Liver (tissue), 9 donors: ENCODE results near the gene PRPF40A. TPM values are rescaled to one million over a fixed set of nuclear protein-coding genes. Genes with fewer than 3 reads are reported as not detected.

ENCODE experiments used
- DNase-seq: peaks from one replicate; pipeline ENCODE4 v3.0.0-alpha.2; 2017; ENCODE audit warnings: low spot score
- H3K27ac ChIP-seq, 2 donors: one replicate each; pipeline ENCODE4 v1.7.0; 2013; ENCODE audit warnings: inconsistent platforms in 2 of 2, low read length in 2 of 2, control low read depth in 1 of 2, low read depth in 1 of 2, mild to moderate bottlenecking in 1 of 2
- H3K27me3 ChIP-seq, 4 donors: one replicate each; pipeline versions ENCODE4 v1.6.1 to v1.7.0; 2013; ENCODE audit warnings: low read length in 3 of 4, inconsistent platforms in 1 of 4, mild to moderate bottlenecking in 1 of 4, moderate library complexity in 1 of 4; ENCODE audit not compliant: control insufficient read depth in 4 of 4, insufficient read depth in 4 of 4
- H3K36me3 ChIP-seq, 4 donors: one replicate each; pipeline versions ENCODE4 v1.6.1 to v1.7.0; 2013; ENCODE audit warnings: low read length in 3 of 4, mild to moderate bottlenecking in 3 of 4, low read depth in 1 of 4, moderate library complexity in 1 of 4; ENCODE audit not compliant: control insufficient read depth in 4 of 4, insufficient read depth in 3 of 4
- H3K4me1 ChIP-seq, 4 donors: one replicate each; pipeline versions ENCODE4 v1.6.1 to v1.7.0; 2013; ENCODE audit warnings: low read length in 3 of 4, mild to moderate bottlenecking in 3 of 4, moderate library complexity in 1 of 4; ENCODE audit not compliant: control insufficient read depth in 4 of 4, insufficient read depth in 4 of 4
- H3K4me3 ChIP-seq, 3 donors: one replicate each; pipeline versions ENCODE4 v1.6.1 to v1.7.0; 2013; ENCODE audit warnings: low read length in 3 of 3, control low read depth in 1 of 3, low read depth in 1 of 3, mild to moderate bottlenecking in 1 of 3
- H3K9ac ChIP-seq, 2 donors: one replicate each; pipeline ENCODE4 v1.7.0; 2013; ENCODE audit warnings: low read length in 2 of 2, mild to moderate bottlenecking in 2 of 2, moderate library complexity in 2 of 2, control low read depth in 1 of 2, low read depth in 1 of 2
- H3K9me3 ChIP-seq, 4 donors: one replicate each; pipeline versions ENCODE4 v1.6.1 to v1.7.0; 2013; ENCODE audit warnings: low read length in 3 of 4; ENCODE audit not compliant: control insufficient read depth in 4 of 4
- ATF3 ChIP-seq: IDR thresholded peaks from 2 replicates; pipeline ENCODE4 v1.6.1; 2016; ENCODE audit warnings: antibody characterized with exemption
- CTCF ChIP-seq: fragments of 150-350 bp; IDR thresholded peaks from 2 replicates; pipeline ENCODE4 v1.5.1; 2017; ENCODE audit warnings: improper control_type of control experiment, low read depth, low read length; ENCODE audit not compliant: missing input control
- EGR1 ChIP-seq, 2 donors: IDR thresholded peaks; 2 replicates each; pipeline ENCODE4 v1.6.1; 2016 to 2018; ENCODE audit warnings: antibody characterized with exemption in 2 of 2, low read depth in 2 of 2
- FOXA1 ChIP-seq: IDR thresholded peaks from 2 replicates; pipeline ENCODE4 v1.6.1; 2016; ENCODE audit warnings: antibody characterized with exemption
- FOXA2 ChIP-seq: IDR thresholded peaks from 2 replicates; pipeline ENCODE4 v1.6.1; 2016; ENCODE audit warnings: antibody characterized with exemption
- GABPA ChIP-seq, 2 donors: IDR thresholded peaks in 1 of 2; conservative IDR thresholded peaks in 1 of 2; 2 replicates each; pipeline ENCODE4 v1.6.1; 2016; ENCODE audit warnings: antibody characterized with exemption in 2 of 2, mild to moderate bottlenecking in 1 of 2, moderate library complexity in 1 of 2
- HNF4A ChIP-seq, 2 donors: conservative IDR thresholded peaks; 2 replicates each; pipeline ENCODE4 v1.6.1; 2016; ENCODE audit warnings: antibody characterized with exemption in 2 of 2, mild to moderate bottlenecking in 2 of 2
- HNF4G ChIP-seq: IDR thresholded peaks from 2 replicates; pipeline ENCODE4 v1.6.1; 2016; ENCODE audit warnings: antibody characterized with exemption
- JUND ChIP-seq, 2 donors: IDR thresholded peaks; 2 replicates each; pipeline ENCODE4 v1.6.1; 2016; ENCODE audit warnings: antibody characterized with exemption in 2 of 2
- MAX ChIP-seq: IDR thresholded peaks from 2 replicates; pipeline ENCODE4 v1.6.1; 2016; ENCODE audit warnings: antibody characterized with exemption
- NR2F2 ChIP-seq: IDR thresholded peaks from 2 replicates; pipeline ENCODE4 v1.6.1; 2016; ENCODE audit warnings: antibody characterized with exemption
- RAD21 ChIP-seq, 2 donors: IDR thresholded peaks; 2 replicates each; pipeline ENCODE4 v1.6.1; 2016; ENCODE audit warnings: antibody characterized with exemption in 2 of 2, mild to moderate bottlenecking in 2 of 2
- REST ChIP-seq: IDR thresholded peaks from 2 replicates; pipeline ENCODE4 v1.6.1; 2016; ENCODE audit warnings: antibody characterized with exemption, mild to moderate bottlenecking
- RXRA ChIP-seq, 2 donors: IDR thresholded peaks; 2 replicates each; pipeline ENCODE4 v1.6.1; 2017 to 2018; ENCODE audit warnings: antibody characterized with exemption in 2 of 2, mild to moderate bottlenecking in 1 of 2
- SP1 ChIP-seq: IDR thresholded peaks from 2 replicates; pipeline ENCODE4 v1.6.1; 2018; ENCODE audit warnings: antibody characterized with exemption, mild to moderate bottlenecking
- YY1 ChIP-seq: IDR thresholded peaks from 2 replicates; pipeline ENCODE4 v1.6.1; 2016; ENCODE audit warnings: antibody characterized with exemption, mild to moderate bottlenecking
- ZBTB33 ChIP-seq: IDR thresholded peaks from 2 replicates; pipeline ENCODE4 v1.6.1; 2016; ENCODE audit warnings: antibody characterized with exemption
- WGBS: extraction: QIAGEN DNeasy Blood & Tissue Kit; methylation state at CpG from one replicate; pipeline ENCODE4 v1.1.7; 2013; 5-methylcytosine and 5-hydroxymethylcytosine counted together
- polyA plus RNA-seq, 2 donors: library from polyadenylated mRNA; stranded (reverse) in 1 of 2; unstranded in 1 of 2; fragments of 200-250 nt in 1 of 2; fragments of >200 nt in 1 of 2; fragmentation: Nextera tagmentation in 1 of 2; extraction: Ambion mirVana in 1 of 2; gene quantifications; one replicate each; pipeline versions ENCODE4 v1.2.1 to v1.2.3, GENCODE V29; 2013 to 2015
- total RNA-seq, 2 donors: library from RNA; depleted of rRNA; stranded (reverse); fragments of >200 nt; gene quantifications; one replicate each; pipeline ENCODE4 v1.2.3, GENCODE V29; 2014
- donor health status: healthy.
- donor health status: healthy.
- donor health status: healthy.
- donor health status: healthy.
- donor health status: healthy.

The PRPF40A gene
- total and polyA plus RNA-seq, 4 donors = 18.8 to 58.1 (median 53.7) TPM

GRCh38 chr2:152646264-152646663 is 71.0 kb downstream of the PRPF40A start:
- DNase-seq = no peak
- Histone ChIP-seq H3K36me3 (peaks cover 0 to 4% (median 0%) of the 10 kb centered on the region in 4 donors), H3K9ac (no peak overlapping the region), H3K4me3 (no peak overlapping the region), H3K9me3 (no peaks in the 10 kb centered on the region), H3K27ac (no peak overlapping the region), H3K27me3 (no peaks in the 10 kb centered on the region), H3K4me1 (peaks cover 0 to 9% (median 4%) of the 10 kb centered on the region in 4 donors)
- WGBS = 67% methylated on average over 4 of the region's 4 CpGs
- TF ChIP-seq CTCF (no peak), ATF3 (no peak), EGR1 (IDR thresholded peaks at IDR 0.05; ENCODE audit: low read depth in 2 of 2) (no peak), ZBTB33 (no peak), NR2F2 (no peak), GABPA (IDR thresholded peaks at IDR 0.05 in 1 of 2, conservative IDR thresholded peaks at IDR 0.05 in 1 of 2) (no peak), FOXA1 (no peak), YY1 (no peak), SP1 (no peak), HNF4G (no peak)

- no peak for DNase-seq
- no peak for TF ChIP-seq EGR1 (IDR thresholded peaks at IDR 0.05; ENCODE audit: low read depth in 2 of 2)
- no peak for TF ChIP-seq RAD21 (IDR thresholded peaks at IDR 0.05)
- TF ChIP-seq GABPA (IDR thresholded peaks at IDR 0.05 in 1 of 2, conservative IDR thresholded peaks at IDR 0.05 in 1 of 2) = no peak
- no peak for TF ChIP-seq FOXA1
- no peak for TF ChIP-seq ATF3
- TF ChIP-seq JUND (IDR thresholded peaks at IDR 0.05) = no peak
- no peak for TF ChIP-seq CTCF
- TF ChIP-seq REST = no peak
- TF ChIP-seq FOXA2 = no peak
- TF ChIP-seq HNF4G = no peak
- no peak for TF ChIP-seq RXRA (IDR thresholded peaks at IDR 0.05)
- TF ChIP-seq YY1 = no peak
- no peak for TF ChIP-seq MAX
- no peak for TF ChIP-seq HNF4A (conservative IDR thresholded peaks at IDR 0.05)
- no peak for TF ChIP-seq SP1
- H3K4me3 ChIP-seq = no peak overlapping the region
- H3K9me3 ChIP-seq = no peaks in the 10 kb centered on the region
- H3K36me3 ChIP-seq = peaks cover 0 to 8% (median 0%) of the 10 kb centered on the region in 4 donors
- WGBS = 95% methylated on average over 6 of the region's 6 CpGs
- H3K4me1 ChIP-seq = peaks cover 0 to 9% (median 4%) of the 10 kb centered on the region in 4 donors
- H3K27ac ChIP-seq = no peak overlapping the region
- H3K27me3 ChIP-seq = no peaks in the 10 kb centered on the region
- no peak overlapping the region for H3K9ac ChIP-seq
These were observed 72.9 kb downstream of the PRPF40A start for GRCh38 chr2:152644189-152644873.
